Measurements from ENCODE around the gene DEFB126.
"Not testable (repeated sequence)": the region's sequence is repeated elsewhere in the genome, so short reads cannot be mapped to it uniquely, and the experiment has no call there.

The DEFB126 gene, protein sequence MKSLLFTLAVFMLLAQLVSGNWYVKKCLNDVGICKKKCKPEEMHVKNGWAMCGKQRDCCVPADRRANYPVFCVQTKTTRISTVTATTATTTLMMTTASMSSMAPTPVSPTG

DNA sequence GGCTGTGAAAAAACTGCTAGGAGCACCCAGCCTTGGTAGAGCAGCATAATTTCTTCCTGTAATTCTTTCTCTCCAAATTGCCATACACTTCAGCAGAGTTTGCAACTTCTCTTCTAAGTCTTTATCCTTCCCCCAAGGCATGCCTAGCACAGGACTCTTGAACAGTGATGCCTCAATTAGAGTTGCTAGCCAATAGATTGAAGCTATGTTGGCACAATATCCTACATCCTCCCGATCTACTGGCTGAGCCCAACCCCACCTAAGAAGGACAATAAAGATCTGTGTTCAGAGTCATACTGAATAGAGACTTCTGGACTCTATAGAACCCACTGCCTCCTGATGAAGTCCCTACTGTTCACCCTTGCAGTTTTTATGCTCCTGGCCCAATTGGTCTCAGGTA is at the start of gene DEFB126:
Gene DEFB126 (plus strand): TSS at position 301 of the 400 bp plus-strand sequence. CDS start 39 bp downstream, at position 340.
- no peak for DNase-seq

DNA sequence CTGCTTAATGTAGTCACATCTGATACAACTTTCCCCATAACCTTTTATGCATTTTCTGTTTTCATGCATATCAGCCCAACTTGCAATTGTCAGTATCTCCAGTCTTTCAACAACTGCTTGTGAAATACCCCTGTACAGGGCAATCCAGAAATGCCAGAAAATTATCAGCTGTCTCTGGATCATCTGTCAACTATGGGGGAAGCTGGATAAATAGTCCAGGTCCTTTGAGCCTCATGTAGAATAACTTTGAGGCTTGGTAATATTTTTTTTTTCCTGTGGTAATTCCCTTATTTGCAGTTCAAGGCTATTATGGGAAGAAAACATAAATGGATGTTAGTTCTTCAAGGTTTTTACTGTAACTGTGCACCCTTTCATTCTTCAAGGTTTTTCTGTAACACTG is 48.7 kb upstream of the DEFB126 start:
- no peak for DNase-seq

DNA sequence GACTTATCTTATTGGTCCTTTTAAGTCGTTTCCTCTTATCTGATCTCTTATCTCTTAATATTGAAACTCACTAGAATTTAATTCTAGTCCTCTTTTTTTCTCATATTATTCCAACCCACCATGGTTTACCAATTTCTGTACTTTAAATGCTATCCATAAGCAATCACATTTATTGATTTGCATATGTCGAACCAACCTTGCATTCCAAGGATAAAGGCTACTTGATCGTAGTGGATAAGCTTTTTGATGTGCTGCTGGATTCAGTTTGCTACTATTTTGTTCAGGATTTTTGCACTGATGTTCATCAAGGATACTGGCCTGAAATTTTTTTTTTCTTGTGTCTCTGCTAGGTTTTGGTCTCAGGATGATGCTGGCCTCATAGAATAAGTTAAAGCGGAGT is 47.2 kb upstream of the DEFB126 start:
- DNase-seq = no peak

DNA sequence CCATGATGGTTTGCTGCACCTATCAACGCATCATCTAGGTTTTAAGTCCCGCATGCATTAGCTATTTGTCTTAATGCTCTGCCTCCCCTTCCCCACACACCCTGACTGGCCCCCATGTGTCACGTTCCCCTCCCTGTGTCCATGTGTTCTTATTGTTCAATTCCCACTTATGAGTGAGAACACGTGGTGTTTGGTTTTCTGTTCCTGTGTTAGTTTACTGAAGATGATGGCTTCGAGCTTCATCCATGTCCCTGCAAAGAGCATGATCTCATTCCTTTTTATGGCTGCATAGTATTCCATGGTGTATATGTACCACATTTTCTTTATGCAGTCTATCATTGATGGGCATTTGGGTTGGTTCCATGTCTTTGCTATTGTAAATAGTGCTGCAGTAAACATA is 44.7 kb upstream of the DEFB126 start:
- DNase-seq = not testable (repeated sequence)

DNA sequence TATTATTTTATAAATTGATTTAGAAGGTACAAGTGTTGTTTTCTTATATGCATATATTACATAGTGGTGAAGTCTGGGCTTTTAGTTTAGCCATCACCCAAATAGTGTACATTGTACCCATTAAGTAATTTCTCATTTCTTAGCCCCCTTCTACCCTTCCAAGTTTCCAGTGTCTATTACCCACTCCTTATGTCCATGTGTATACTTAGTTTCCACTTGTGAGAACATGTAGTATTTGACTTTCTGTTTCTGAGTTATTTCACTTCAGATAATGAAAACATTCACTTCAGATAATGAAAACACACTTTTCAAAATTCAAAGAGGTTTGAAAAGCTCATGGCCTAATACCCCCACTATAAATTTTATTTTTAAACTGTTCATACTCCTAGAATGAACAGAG is 40.4 kb upstream of the DEFB126 start:
- no peak for DNase-seq

DNA sequence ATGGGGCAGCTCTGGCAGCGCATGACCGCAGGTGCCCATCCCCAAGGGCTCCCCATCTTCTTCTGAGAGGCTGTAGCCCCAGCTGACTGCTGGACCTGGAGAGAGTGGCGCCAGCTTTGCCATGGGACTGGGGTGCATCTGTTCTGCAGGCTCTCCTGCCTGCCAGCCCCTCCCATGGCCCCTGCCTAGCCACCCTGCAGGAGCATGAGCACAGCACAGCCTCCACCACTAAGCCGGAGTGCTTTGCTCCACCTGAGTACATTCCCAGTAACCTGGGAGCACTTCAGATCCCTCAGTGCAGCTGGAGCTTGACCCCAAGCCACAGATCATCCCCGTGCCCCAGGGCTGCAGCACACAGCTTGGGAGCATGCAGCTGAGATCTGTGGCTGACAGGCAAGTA is 38.9 kb upstream of the DEFB126 start:
- no peak for DNase-seq

DNA sequence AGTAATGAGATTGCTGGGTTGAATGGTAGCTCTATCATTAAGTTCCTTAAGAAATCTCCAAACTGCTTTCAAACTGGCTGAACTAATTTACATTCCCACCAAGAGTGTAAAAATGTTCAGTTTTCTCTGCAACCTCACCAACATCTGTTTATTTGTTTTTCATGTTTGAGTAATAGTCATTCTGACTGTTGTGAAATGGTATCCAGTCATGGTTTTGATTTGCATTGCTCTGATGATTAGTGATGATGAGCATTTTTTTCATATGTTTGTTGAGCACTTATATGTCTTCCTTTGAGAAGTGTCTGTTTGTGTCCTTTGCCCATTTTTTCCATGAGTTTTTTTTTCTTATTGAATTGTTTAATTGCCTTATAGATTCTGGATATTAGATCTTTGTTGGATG is 30.0 kb upstream of the DEFB126 start:
- no peak for DNase-seq

DNA sequence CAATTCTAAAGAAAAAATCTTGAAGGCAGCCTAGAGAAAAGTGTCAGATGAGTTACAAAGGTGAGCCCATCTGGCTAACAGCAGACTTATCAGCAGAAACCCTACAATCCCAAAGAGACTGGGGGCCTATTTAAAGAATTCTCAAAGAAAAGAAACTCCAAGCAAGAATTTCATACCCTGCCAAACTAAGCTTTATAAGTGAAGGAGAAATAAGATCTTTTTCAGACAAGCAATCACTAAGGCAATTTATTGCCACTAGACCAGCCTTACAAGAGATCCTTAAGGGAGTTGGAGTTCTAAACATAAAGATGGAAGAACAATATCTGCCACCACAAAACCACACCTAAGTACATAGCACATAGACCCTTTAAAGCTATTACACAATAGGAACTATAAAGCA is 24.9 kb upstream of the DEFB126 start:
- DNase-seq = no peak

DNA sequence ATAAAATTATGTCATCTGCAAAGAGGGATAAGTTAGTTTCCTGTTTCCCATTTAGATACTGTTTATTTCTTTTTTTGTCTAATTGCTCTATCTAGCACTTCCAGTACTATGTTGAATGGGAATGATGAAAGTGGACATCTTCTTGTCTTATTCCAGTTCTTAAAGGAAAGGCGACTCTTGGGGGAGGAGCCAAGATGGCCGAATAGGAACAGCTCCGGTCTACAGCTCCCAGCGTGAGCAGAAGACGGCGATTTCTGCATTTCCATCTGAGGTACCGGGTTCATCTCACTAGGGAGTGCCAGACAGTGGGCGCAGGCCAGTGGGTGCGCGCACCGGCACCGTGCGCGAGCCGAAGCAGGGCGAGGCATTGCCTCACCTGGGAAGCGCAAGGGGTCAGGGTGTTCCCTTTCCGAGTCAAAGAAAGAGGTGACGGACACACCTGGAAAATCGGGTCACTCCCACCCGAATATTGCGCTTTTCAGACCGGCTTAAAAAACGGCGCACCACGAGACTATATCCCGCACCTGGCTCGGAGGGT is 12.5 kb upstream of the DEFB126 start:
- DNase-seq = not testable (repeated sequence)

DNA sequence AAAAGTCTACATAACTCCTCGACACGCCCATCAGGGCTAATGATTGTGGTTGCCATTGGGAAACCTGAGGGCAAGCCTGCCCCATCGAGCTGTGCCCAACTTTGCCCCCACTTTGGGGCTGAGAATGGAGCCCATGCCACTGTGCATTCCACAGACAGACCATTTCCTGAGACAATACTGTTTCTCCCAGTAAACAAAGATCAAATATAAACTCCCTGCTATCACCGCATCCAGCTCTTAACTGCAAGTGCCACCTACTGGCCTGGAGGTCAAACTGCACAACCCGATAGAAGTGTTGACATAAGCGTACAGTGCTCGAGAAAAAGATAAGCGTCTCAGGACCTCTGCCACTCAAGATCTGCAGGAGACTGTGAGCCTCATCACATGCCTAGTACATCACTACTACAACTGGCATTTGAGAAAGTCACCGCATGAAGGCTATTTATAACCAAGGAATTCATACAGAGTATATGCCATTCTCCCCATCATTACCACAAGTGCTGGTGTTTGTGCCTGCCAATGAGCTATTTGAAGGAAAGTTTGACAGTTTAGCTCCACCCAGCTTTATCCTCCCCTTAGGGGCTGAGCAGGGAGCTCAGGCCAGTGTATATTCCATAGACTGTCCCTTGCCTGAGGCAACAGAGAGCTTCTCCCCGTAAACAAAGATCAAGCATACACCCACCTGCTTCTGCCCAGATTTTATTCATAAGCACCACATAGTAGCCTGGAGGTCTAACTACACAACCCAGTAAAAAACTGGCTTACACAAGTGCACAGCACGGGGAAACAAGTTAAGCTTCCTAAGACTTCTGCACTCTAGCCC is 4.5 kb upstream of the DEFB126 start:
- DNase-seq = peak; percentile 6

DNA sequence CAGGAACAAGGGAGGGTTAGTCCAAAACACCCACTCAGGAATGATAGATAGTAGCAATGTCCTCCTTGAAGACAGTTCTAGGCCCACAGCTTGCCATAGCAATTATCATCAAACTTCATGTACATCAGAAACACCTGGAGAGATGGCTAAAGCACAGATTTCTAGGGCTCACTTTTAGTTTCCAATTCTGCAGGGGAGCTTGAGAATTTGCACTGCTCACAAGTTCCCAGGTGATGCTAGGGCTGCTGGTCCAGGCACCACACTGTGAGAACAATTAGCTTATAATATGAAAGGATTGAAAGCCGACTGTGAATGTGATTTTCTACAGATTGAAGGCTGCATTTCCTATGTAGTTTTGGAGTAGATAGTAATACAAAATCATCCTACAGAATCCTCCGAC is 3.5 kb downstream of the DEFB126 start:
- no peak for DNase-seq

DNA sequence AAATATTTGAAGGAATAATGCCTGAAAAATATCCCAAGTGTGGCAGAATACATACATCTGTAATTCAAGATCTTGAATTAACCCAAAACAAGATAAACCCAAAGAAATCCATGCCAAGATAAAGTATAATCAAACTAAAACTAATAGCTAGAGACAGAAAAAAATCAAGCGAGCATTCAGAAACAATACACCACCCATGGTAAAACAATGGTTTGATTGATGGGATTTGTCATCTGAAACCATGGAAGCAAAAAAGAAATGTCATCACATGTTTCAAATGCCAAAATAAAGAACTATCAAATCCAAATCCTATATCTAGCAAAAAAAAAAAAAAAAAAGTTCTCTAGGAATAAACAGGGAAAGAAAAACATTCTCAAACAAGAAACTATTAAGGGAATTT is 9.7 kb downstream of the DEFB126 start:
- DNase-seq = no peak

DNA sequence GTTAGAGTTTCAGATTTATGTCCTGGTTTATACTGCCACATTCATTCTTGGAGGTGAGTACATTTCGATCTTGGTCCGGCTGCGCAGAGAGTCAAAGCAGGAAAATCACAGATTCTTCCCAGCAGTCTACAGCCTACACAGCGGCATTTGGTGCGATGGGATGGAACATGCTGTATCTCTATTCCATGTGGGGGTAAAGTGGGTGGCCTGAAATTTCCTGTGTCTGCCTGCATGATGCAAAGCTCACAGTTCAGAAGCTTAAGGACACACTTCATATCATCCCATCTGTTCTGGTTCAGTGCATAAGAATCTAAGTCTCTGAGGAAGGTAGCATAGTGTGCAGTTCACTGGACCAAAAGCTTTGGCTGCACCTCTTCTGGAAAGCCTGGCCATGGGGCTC is 14.8 kb downstream of the DEFB126 start, which contains the start of gene DEFB127:
Gene DEFB127 (plus strand): TSS at position 301 of the 400 bp plus-strand sequence. CDS start 91 bp downstream, at position 392.
- no peak for DNase-seq

DNA sequence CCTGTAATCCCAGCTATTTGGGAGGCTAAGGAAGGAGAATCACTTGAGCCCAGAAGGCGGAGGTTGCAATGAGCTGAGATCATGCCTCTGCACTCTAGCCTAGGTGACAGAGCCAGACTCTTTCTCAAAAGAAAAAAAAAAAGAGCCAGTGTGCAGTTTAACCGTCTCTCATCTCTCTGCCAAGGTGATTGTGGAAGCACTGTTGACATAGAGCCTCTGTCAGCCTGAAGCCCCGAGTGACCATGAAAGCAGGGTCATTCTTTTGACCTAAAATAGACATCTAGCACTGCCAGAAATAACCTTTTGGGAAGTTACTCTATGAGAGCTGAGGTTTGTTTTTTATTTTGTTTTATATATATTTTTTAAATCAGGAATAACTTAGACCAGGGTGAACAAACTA is 22.2 kb downstream of the DEFB126 start:
- DNase-seq = no peak

DNA sequence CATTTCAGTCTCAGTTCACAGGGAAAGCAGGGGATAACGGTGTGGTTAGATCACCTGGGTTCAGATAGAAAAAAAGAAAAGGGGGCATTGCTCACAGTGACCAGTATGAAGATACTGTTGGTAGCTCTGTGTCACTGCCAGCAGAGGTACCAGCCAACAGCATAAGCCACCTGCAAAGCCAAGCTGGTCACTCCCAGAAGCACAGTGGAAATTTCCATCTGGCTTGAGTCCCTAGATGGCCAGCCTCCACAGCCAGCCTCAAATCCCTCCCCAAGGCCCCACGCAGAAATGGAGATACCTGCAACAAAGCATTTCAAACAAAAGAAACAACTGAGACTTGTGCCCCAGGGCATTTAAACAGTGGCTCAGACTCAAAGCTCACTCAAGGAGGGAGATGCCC is 26.5 kb downstream of the DEFB126 start:
- no peak for DNase-seq

DNA sequence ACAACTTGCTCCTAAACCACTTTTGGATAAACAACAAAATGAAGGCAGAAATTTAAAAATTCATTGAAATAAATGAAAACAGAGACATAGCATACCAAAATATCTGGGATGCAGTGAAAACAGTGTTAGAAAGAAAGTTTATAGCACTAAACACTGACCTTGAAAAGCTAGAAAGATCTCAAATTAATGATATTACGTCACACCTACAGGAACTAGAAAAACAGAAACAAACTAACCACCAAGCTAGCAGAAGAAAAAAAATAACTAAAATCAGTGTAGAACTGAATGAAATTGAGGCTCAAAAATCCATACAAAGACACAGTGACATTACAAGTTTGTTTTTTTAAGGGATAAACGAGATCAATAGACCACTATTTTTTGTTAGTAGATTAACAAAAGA is 41.9 kb downstream of the DEFB126 start:
- no peak for DNase-seq

DNA sequence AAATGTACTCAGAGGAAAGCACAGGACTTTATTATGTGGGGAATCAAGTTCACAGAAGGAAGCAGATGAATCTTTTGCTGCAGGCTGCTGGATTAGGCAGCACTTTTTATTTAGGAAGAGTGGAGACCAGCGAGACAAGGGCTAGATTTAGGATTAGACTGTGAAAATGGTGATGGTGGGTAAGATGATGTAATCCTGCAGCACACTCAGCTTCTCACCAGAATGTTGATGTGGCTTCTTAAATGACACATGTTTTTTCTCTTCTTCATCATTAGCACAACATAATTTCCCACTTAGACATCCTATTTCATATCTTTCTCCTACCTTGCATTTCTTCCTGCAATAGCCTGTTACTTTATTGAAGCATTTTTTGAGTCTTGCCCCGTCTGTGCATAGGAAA is 45.3 kb downstream of the DEFB126 start:
- DNase-seq = no peak

DNA sequence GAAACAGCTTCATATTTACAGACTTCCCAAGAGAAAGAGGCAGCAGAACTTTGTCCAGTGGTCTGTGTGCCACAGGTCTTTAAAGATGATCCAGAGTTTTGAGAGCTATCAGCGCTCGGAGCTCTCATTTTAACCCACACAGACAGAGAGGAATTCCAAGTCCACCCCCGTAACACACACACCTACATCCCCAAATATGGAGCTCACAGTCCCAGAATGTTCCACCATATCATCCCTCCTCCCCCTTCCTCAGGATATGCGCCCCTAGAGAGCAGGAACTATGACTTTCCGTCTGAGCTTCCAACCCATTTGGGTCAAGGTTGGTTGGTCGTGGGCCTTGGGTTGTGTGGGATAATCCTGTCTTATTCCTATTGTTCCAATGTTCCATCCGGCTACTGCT is 47.2 kb downstream of the DEFB126 start, which contains the start of gene DEFB128:
Gene DEFB128 (minus strand): TSS at position 101 of the 400 bp plus-strand sequence. CDS start 88 bp downstream, at position 13.
- DNase-seq = no peak
